ENCODE results near the gene DRD3. TPM values are rescaled to one million over a fixed set of nuclear protein-coding genes. Genes with fewer than 3 reads are reported as not detected.

The DRD3 gene
- total RNA-seq, 1 donor: not detected

GRCh38 chr3:114151091-114151490 is 27.8 kb downstream of the DRD3 start:
- no peak for DNase-seq (ENCODE audit: low read depth)
- H3K4me3 ChIP-seq (ENCODE audit: low read depth, low read length): no peak overlapping the region
- no peak for TF ChIP-seq CTCF (IDR thresholded peaks at IDR 0.05; ENCODE audit: insufficient read depth, low read length)

- no peak for TF ChIP-seq CTCF (IDR thresholded peaks at IDR 0.05; ENCODE audit: insufficient read depth, low read length)
- DNase-seq (ENCODE audit: low read depth): no peak
- H3K4me3 ChIP-seq (ENCODE audit: low read depth, low read length): no peak overlapping the region
Measured at GRCh38 chr3:114147251-114147650, 31.6 kb downstream of the DRD3 start.

- TF ChIP-seq CTCF (IDR thresholded peaks at IDR 0.05; ENCODE audit: insufficient read depth, low read length): no peak
- no peak overlapping the region for H3K4me3 ChIP-seq (ENCODE audit: low read depth, low read length)
Measured at GRCh38 chr3:114144909-114145688, 33.8 kb downstream of the DRD3 start.

GRCh38 chr3:114143817-114144216 is 35.0 kb downstream of the DRD3 start:
- no peak overlapping the region for H3K4me3 ChIP-seq (ENCODE audit: low read depth, low read length)
- peak; percentile 82 for DNase-seq (ENCODE audit: low read depth)
- no peak for TF ChIP-seq CTCF (IDR thresholded peaks at IDR 0.05; ENCODE audit: insufficient read depth, low read length)

More at GRCh38 chr3:114144909-114145688, 33.8 kb downstream of the DRD3 start:
- peak; percentile 97 for DNase-seq (ENCODE audit: low read depth)

- DNase-seq (ENCODE audit: low read depth): no peak
- TF ChIP-seq CTCF (IDR thresholded peaks at IDR 0.05; ENCODE audit: insufficient read depth, low read length): no peak
Measured at GRCh38 chr3:114139836-114140235, 39.0 kb downstream of the DRD3 start.

GRCh38 chr3:114133947-114134346 is 44.9 kb downstream of the DRD3 start:
- no peak for TF ChIP-seq CTCF (IDR thresholded peaks at IDR 0.05; ENCODE audit: insufficient read depth, low read length)
- DNase-seq (ENCODE audit: low read depth): no peak
- no peak overlapping the region for H3K4me3 ChIP-seq (ENCODE audit: low read depth, low read length)

More at GRCh38 chr3:114139836-114140235, 39.0 kb downstream of the DRD3 start:
- H3K4me3 ChIP-seq (ENCODE audit: low read depth, low read length): no peak overlapping the region

Data from fibroblast of the aortic adventitia (primary cell).